ENCODE measurements around the gene KIF25. TPM values are rescaled to one million over a fixed set of nuclear protein-coding genes. Genes with fewer than 3 reads are reported as not detected.

KIF25 gene
- total RNA-seq, 1 donor from 2014 or later: not detected

- intact Hi-C loops (cut with micrococcal nuclease): no loop called here
These were observed 18.7 kb downstream of the KIF25 start for GRCh38 chr6:168016176-168016620.

DNA sequence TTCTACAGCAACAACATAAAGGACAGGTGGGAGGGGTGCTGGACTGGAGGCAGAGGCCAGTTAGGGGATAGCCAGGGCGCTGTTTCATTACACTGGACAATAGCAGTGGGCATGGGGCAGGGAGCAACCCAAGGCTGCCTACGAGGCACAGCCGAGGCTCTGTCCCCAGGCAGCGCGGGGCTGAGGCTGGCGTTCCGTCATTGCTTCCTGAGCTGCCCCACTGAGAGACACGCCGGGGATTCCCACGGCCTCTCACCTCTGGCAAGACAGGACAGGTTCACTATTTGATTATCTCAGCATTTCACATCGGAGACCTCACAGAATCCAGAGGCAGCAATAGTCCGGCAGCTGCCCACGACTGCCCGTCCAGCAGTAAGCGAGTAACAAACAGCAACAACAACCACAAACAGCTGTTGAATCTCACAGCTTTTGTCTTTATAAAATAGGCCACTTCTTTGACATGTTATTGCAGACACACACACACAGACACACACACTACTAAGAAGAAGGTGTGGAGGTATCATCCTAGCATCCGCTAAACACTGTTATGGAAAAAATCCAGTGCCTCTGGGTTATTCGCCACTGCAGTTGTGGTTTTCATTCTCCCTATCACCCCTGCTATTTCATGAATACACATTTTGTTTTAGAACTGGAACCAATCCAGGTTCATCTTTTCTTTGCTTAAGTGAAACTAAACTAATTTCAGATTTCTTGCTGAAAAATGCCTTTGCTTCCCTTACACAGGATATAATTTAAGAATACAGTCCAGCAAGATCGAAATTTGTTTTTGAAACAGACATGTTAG lies 19.5 kb downstream of the KIF25 start:
- intact Hi-C loops (cut with micrococcal nuclease): no loop called here

GRCh38 chr6:168017629-168018028 lies 20.2 kb downstream of the KIF25 start:
- intact Hi-C loops (cut with micrococcal nuclease): no loop called here

- intact Hi-C loops (cut with micrococcal nuclease): no loop called here
These were observed 21.2 kb downstream of the KIF25 start for GRCh38 chr6:168018664-168019063.

DNA sequence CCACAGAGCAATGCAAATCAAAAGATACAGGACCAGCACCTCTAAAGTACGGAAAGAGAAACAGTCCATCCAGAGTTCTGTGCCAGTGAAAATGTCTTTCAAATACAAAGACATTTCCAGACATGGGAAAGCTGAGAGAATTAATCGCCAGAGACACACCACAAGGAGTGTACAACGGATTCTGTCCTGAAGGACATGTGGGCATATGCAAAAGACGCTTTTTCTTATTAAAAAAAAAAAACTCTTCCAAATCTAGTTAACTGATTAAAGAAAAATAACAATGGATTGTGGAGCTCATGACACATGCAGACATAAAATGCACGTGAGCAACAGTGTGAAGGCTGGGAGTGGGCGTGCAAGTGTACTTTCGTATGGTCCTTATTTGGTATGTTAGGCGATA lies 22.8 kb downstream of the KIF25 start:
- intact Hi-C loops (cut with micrococcal nuclease): no loop called here

- intact Hi-C loops (cut with micrococcal nuclease): no loop called here
These were observed 24.1 kb downstream of the KIF25 start for GRCh38 chr6:168021581-168021980.

DNA sequence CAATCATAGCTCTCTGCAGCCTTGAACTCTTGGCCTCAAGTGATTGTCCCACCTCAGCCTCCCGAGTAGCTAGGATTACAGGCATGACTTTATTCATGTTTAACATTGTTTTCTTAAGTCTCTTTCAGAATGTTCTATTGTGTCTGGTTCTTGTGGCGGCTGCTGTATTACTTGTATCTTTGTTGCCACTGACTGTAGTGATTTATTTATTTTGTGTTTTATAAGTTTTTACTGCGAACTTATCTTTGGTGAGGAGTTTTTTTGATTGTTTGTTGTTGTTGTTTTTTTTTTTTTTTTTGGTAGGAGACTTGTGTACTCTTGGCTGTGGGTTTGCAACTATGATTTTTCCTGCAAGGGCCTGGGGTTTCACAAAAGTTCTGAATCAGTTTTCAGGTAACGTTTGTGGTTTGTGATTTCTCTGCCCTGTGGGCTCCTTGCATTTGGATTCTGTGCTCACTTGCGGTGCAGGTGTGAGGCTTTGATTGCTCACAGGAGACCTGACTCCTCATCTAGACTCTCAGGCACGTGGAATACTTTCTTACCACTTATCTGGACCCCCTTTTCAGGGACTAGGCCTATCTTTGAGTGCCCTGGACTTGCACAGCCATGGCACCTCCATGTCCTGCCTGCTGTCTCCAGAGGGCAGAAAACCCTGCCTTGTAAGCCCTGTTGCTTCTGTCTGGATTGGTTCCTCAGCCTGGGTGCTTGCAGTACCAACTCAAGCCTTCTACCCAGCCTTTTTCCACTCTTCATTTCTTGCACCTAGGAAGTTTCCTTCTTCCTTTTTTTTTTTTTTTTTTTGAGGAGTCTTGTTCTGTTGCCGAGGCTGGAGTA lies 25.2 kb downstream of the KIF25 start:
- intact Hi-C loops (cut with micrococcal nuclease): no loop called here

DNA sequence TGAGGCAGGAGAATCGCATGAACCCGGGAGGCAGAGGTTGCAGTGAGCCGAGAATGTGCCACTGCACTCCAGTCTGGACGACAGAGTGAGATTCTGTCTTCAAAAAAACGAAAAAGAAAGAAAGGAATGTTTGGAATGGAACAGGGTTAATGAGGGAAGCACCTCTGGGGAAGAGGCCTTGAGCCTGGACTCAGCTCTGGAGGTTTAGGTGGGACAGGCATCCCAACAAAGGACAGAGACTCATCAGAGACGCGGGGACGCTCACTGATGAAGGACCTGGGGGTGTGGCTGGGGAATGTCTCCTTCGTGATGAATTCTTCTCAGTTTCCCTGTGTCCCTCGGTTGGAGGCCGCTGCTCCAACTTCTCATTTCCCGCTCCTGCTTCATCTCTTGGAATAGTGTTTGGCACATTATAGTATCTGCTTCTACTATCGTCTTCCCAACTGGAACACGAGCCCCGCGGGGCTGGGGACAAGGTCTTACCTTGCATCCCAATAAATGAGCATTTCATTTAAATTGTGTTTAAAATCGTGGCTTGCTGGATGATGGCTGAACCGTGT lies 27.6 kb downstream of the KIF25 start:
- intact Hi-C loops (cut with micrococcal nuclease): no loop called here

DNA sequence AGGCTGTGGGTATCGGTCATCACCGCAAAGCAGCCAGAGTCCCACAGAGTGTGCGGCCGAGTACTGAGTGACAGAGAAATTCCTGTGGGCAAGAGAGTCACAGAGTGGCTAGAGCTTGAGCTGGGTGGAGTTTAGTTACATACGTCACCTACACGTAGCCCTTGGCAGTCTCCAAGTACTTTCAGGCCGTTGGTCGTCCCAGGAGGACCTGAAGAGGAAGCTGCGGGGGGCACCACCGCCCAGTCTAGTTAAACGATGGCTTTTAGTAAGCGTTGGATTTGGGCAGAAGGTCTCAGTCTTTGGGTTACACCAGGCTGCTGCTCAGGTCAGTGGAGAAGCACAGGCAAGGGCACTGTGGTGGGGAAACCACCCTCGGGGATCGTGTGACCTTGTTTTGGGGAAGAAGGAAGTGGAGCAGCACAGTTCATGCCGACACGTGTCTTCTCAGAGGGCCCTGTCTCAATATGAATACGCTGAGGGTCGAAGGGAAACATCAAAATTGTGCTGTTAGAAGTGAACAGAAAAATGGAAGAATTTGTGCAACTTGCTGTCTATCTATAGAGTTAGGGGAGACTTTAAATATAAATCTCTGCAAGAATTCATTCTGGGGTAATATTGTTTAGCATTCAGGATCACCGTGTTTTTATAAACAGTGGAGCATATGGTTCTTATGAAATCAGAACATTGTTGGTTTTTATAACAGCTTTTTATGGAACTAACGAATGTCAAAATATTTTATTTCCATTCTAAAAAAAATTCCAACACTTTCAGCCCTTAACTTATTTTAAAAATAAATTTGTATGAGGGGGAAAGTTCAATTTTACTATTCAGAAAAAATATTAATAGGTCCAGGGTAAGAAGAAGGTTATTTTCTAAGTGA lies 28.6 kb downstream of the KIF25 start:
- intact Hi-C loops (cut with micrococcal nuclease): no loop called here

DNA sequence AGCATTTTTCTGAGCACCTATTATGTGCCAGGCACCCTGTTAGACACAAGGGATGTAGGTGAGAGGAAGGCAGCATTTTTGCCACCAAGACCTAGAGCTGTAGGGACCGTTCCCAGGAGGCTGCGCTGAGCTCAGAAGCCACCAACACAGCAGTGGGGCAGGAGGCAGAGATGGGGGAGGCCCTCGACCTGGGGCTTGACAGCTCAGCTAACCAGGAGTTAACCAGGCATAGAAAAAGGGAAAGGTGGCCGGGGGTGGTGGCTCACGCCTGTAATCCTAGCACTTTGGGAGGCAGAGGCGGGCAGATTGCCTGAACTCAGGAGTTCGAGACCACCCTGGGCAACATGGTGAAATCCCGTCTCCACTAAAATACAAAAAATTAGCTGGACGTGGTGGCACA lies 29.5 kb downstream of the KIF25 start:
- intact Hi-C loops (cut with micrococcal nuclease): no loop called here

- intact Hi-C loops (cut with micrococcal nuclease): no loop called here
These were observed 30.1 kb downstream of the KIF25 start for GRCh38 chr6:168027521-168027920.

GRCh38 chr6:168028181-168028580 lies 30.7 kb downstream of the KIF25 start:
- intact Hi-C loops (cut with micrococcal nuclease): no loop called here

- intact Hi-C loops (cut with micrococcal nuclease): no loop called here
These were observed 32.2 kb downstream of the KIF25 start for GRCh38 chr6:168029459-168030217.

GRCh38 chr6:168030218-168030746 lies 32.8 kb downstream of the KIF25 start:
- intact Hi-C loops (cut with micrococcal nuclease): no loop called here

DNA sequence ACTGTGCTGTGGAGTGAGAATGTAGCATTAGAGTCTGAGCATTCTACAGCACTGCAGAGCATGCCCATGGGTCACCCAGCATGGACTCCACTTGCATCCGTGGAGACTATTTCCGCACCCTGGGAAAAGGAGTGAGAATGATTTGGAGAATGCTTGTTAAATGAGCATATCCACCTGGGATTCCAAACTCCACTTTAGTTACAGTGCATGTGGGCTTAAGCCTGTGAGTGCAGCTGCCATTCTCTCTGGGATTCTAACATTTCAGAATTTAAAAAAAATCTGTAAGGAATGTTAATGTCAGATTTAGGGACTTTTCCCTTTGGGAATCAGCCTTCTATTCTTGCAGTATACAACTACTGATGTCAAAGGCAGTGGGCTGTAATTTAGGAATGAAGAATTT lies 33.4 kb downstream of the KIF25 start:
- intact Hi-C loops (cut with micrococcal nuclease): no loop called here

DNA sequence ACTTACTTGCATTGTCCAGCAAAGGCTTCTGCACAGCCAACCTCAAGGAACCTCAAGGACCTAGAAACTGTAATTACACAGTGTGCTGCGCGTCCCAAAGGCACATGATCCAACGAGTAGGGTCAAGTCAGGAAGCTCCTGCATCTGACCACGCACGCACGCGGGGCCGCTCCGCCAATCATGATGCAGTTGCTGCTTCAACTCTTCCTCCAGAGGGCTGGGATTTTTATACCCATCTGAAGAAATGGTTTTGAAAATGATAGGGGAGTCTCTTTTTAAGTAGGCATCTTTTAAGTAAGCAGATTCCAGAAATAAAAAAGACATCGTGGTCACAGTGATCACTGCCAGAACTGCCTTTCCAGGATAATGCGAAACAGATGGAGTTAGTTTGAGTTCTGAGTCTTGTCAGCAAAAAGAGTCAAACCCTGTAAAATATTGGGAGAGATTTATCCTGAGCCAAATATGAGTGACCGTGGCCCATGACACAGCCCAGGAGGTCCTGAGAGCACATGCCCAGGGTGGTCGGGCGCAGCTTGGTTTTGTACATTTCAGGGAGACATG lies 34.0 kb downstream of the KIF25 start:
- intact Hi-C loops (cut with micrococcal nuclease): no loop called here

- intact Hi-C loops (cut with micrococcal nuclease): no loop called here
These were observed 34.7 kb downstream of the KIF25 start for GRCh38 chr6:168032005-168032760.

DNA sequence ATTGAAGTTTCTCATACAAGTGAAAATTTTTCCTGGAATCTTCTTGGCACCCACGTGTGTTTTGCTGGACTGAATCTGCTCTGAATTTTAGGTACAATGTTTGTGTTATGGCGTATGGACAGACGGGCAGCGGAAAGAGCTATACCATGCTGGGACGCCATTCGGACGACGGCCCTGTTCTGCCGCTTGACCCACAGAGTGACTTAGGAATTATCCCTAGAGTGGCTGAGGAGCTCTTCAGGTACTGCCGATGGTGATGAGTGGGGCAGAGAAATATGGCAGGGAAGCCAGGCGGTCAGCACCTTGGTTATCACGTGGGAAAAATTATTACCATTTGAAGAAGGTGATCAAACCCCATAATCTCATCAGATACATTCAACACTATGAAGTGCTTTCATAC lies 36.3 kb downstream of the KIF25 start:
- intact Hi-C loops (cut with micrococcal nuclease): no loop called here

- intact Hi-C loops (cut with micrococcal nuclease): no loop called here
These were observed 37.1 kb downstream of the KIF25 start for GRCh38 chr6:168034537-168034936.
